MCF 10A (cell line): Measurements from ENCODE around the gene MCC. TPM values are rescaled to one million over a fixed set of nuclear protein-coding genes. Genes with fewer than 3 reads are reported as not detected.
A peak's percentile ranks its signal among the peaks of the same experiment; 100 is the strongest.

Source experiments
- BruUV-seq: library from RNA; stranded (reverse); fragments of 400-500 nt; replicated peaks from 2 replicates; lab custom pipeline; 2021; lab: Mats Ljungman, UMichigan
- CTCF ChIA-PET: fragments of 300-600 bp; sonication (Branson Sonifier 250); formaldehyde crosslinking; extraction: SDS; loops from one replicate; lab custom pipeline; 2021; ENCODE audit warnings: antibody characterized with exemption, inconsistent platforms; lab: Yijun Ruan, JAX
- POLR2A ChIA-PET: fragments of 300-600, 350-650 bp; sonication (Branson Sonifier 250); formaldehyde crosslinking; extraction: SDS; loops from one replicate; lab custom pipeline; 2020; ENCODE audit warnings: antibody characterized with exemption, inconsistent platforms; lab: Yijun Ruan, JAX
- DNase-seq: peaks from one replicate; pipeline ENCODE4 v3.0.0-alpha.2; 2018; ENCODE audit not compliant: unreplicated experiment
- H3K27ac Mint-ChIP-seq: one replicate; pipeline ENCODE4 v1.8.0; 2022; ENCODE audit warnings: mild to moderate bottlenecking, low read depth, mixed read lengths; ENCODE audit not compliant: unreplicated experiment
- H3K27me3 Mint-ChIP-seq: one replicate; pipeline ENCODE4 v1.8.0; 2022; ENCODE audit warnings: mixed read lengths; ENCODE audit not compliant: insufficient read depth, unreplicated experiment
- H3K36me3 Mint-ChIP-seq: one replicate; pipeline ENCODE4 v1.8.0; 2022; ENCODE audit warnings: mild to moderate bottlenecking, moderate library complexity, mixed read lengths; ENCODE audit not compliant: insufficient read depth, unreplicated experiment
- H3K4me1 Mint-ChIP-seq: one replicate; pipeline ENCODE4 v1.8.0; 2022; ENCODE audit warnings: mixed read lengths; ENCODE audit not compliant: insufficient read depth, unreplicated experiment
- H3K4me3 Mint-ChIP-seq: one replicate; pipeline ENCODE4 v1.8.0; 2022; ENCODE audit warnings: mild to moderate bottlenecking, moderate library complexity, mixed read lengths; ENCODE audit not compliant: unreplicated experiment
- H3K9me3 Mint-ChIP-seq: one replicate; pipeline ENCODE4 v1.8.0; 2022; ENCODE audit warnings: mixed read lengths; ENCODE audit not compliant: unreplicated experiment
- intact Hi-C: fragments of 100-400 bp; cut with micrococcal nuclease; formaldehyde crosslinking; loops from 2 replicates; pipeline ENCODE4 v1.14.1; 2022
- total RNA-seq: library from RNA; stranded (reverse); gene quantifications from 2 replicates; pipeline ENCODE4 v1.2.3, GENCODE V29; 2022
- TF ChIP-seq, protein P1 (sequence below): fragments of 200-600 bp; IDR thresholded peaks from one replicate; pipeline ENCODE4 v1.8.0; 2022; ENCODE audit warnings: antibody characterized with exemption, mild to moderate bottlenecking; ENCODE audit not compliant: unreplicated experiment

The MCC gene
- total RNA-seq, 1 experiment from 2014 or later = 25.3 TPM

DNA sequence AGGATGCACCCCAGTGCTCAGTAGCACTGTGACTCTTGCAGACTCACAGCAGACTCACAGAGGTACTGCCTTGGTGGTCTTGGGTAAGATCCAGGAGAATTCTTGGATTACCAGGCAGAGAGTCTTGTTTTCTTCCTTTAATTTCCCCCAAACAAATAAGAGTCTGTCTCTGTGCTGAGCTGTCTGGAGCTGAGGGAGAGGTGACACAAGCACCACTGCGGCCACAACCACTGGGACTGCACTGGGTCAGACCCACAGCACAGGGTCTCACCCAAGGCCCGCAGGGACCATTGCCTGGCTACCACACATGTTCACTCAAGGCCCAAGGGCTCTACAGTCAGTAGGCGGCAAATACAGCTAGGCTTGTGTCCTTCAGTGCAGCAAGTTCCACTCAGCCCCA, 13.8 kb upstream of the MCC start:
- Mint-ChIP-seq H3K4me3 (no peak overlapping the region), H3K36me3 (no peaks in the 10 kb centered on the region), H3K9me3 (peaks cover 10% of the 10 kb centered on the region), H3K27ac (no peak overlapping the region), H3K27me3 (no peaks in the 10 kb centered on the region), H3K4me1 (peaks cover 7% of the 10 kb centered on the region)
- POLR2A ChIA-PET = no interaction called here
- no peak for DNase-seq
- CTCF ChIA-PET = interaction anchor here (1.0 to 2.8 kb wide), 6 partner anchors 8 to 526 kb away, joined by 3 to 11 read pairs (median 6); partner anchors contain the start of genes DCP2 and YTHDC2
- BruUV-seq = no TSS peak
- TF ChIP-seq, protein P1, sequence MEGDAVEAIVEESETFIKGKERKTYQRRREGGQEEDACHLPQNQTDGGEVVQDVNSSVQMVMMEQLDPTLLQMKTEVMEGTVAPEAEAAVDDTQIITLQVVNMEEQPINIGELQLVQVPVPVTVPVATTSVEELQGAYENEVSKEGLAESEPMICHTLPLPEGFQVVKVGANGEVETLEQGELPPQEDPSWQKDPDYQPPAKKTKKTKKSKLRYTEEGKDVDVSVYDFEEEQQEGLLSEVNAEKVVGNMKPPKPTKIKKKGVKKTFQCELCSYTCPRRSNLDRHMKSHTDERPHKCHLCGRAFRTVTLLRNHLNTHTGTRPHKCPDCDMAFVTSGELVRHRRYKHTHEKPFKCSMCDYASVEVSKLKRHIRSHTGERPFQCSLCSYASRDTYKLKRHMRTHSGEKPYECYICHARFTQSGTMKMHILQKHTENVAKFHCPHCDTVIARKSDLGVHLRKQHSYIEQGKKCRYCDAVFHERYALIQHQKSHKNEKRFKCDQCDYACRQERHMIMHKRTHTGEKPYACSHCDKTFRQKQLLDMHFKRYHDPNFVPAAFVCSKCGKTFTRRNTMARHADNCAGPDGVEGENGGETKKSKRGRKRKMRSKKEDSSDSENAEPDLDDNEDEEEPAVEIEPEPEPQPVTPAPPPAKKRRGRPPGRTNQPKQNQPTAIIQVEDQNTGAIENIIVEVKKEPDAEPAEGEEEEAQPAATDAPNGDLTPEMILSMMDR = no peak
- intact Hi-C loops = no loop called here

DNA sequence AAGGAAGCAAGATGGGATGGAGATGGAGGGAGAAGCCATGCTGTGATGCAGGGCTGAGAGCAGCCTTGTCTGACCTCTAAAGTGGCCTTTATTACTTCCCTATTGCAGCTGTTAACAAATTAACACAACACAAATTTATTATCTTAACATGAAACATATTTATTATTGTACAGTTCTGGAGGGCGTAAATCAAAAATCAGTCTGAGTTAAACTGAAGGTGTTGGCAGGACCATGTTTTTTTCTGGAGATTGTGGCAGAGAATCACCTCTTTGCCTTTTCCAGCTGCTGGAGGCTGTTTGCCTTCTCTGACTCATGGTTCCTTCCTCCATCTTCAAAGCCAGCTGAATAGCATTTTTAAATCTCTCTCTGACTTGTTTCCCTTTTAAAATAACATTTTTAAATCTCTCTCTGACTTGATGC, 7.2 kb upstream of the MCC start:
- TF ChIP-seq, protein P1 = no peak
- Mint-ChIP-seq H3K9me3 (peaks cover 7% of the 10 kb centered on the region), H3K4me3 (no peak overlapping the region), H3K36me3 (no peaks in the 10 kb centered on the region), H3K27me3 (no peaks in the 10 kb centered on the region), H3K27ac (no peak overlapping the region), H3K4me1 (peaks cover 16% of the 10 kb centered on the region)
- intact Hi-C loops = no loop called here
- POLR2A ChIA-PET = interaction anchor here (0.8 to 1.5 kb wide), 4 partner anchors 11 to 165 kb away, joined by 3 to 5 read pairs (median 4); partner anchors contain the start of gene YTHDC2
- BruUV-seq = no TSS peak
- peak; percentile 38 for DNase-seq
- CTCF ChIA-PET = interaction anchor here (0.8 to 1.9 kb wide), 4 partner anchors 11 to 293 kb away, joined by 3 to 4 read pairs (median 4); no protein-coding TSS in a partner anchor

DNA sequence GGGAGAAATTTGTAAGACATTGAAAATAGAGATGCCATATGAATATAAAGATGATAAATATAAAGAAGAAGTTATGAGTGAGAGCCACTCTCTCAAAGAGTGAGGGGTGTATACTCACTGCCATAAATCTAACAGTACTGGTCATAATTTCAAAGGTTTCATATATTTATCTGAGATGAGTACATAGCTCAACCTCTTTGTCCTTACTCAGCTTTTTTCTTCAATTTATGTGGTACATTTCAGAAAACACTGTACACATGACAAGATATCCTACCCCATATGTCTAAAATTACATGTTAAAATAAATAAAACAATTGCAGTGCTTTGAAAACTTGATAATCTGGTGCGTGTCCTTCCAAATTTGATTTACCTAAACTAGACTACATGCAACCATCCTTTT, 5.2 kb upstream of the MCC start:
- peaks cover 26% of the 10 kb centered on the region for H3K4me1 Mint-ChIP-seq
- DNase-seq = no peak
- H3K27ac Mint-ChIP-seq = no peak overlapping the region
- H3K36me3 Mint-ChIP-seq = peaks cover 4% of the 10 kb centered on the region
- no peaks in the 10 kb centered on the region for H3K27me3 Mint-ChIP-seq
- ChIA-PET CTCF (interaction anchor here (0.5 to 1.9 kb wide), 3 partner anchors 114 to 157 kb away, joined by 3 to 7 read pairs (median 3); no protein-coding TSS in a partner anchor), POLR2A (no interaction called here)
- no peak overlapping the region for H3K4me3 Mint-ChIP-seq
- intact Hi-C loops = no loop called here
- no TSS peak for BruUV-seq
- TF ChIP-seq, protein P1 = no peak
- no peaks in the 10 kb centered on the region for H3K9me3 Mint-ChIP-seq

DNA sequence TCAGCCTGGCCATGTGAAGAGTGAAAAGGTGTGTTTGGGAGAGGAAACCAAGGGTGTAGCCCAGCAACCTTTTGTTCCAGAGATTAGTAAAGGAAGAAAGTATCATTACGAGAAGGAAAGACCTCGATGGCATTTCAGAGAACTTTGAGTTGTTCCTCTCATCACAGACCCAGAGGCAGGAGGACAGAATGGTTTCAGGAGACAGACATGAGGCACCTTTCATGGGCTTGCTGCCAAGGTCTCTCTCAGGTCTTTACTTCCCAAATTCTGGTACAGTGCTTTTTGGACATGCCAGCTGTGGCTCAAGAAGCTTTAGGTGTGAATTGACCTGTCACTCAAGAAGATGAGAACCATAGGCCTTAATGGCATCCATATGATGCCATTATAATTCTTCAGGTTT, 2.8 kb upstream of the MCC start:
- Mint-ChIP-seq H3K4me1 (peaks cover 27% of the 10 kb centered on the region), H3K36me3 (peaks cover 4% of the 10 kb centered on the region), H3K27ac (no peak overlapping the region), H3K4me3 (no peak overlapping the region), H3K9me3 (no peaks in the 10 kb centered on the region), H3K27me3 (no peaks in the 10 kb centered on the region)
- intact Hi-C loops = no loop called here
- no TSS peak for BruUV-seq
- POLR2A ChIA-PET = interaction anchor here (1.5 to 3.7 kb wide), 2 partner anchors 95 to 494 kb away, joined by 3 to 17 read pairs; no protein-coding TSS in a partner anchor
- DNase-seq = no peak
- TF ChIP-seq, protein P1 = no peak
- CTCF ChIA-PET = interaction anchor here (0.7 to 5.6 kb wide), 4 partner anchors 17 to 495 kb away, joined by 3 to 40 read pairs (median 5); partner anchors contain the start of gene YTHDC2
